Islet precursor cell (in vitro differentiated cells): Measurements from ENCODE around the gene SLC9A9.

Source experiments
- DNase-seq: peaks from one replicate; pipeline ENCODE4 v3.0.0-alpha.2; 2018

SLC9A9 gene

DNA sequence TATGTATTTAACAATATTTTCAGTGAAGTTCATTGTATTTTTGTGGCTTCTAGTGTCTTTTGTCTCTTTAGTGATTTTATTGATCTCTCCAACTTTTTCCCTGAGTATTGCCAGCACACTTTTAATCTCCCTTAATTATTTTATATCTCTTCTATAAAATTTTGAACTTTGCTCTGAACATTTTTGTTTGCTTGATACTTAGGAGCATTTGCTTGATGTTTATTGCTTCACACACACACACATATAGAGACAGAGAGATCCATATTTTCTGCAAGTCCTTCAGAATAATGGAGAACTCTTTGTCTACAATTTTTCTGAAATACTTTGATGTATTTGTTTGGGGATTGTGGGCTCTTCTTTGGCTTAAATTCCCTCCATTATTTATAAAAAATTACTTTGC, 213.8 kb downstream of the SLC9A9 start:
- no peak for DNase-seq

DNA sequence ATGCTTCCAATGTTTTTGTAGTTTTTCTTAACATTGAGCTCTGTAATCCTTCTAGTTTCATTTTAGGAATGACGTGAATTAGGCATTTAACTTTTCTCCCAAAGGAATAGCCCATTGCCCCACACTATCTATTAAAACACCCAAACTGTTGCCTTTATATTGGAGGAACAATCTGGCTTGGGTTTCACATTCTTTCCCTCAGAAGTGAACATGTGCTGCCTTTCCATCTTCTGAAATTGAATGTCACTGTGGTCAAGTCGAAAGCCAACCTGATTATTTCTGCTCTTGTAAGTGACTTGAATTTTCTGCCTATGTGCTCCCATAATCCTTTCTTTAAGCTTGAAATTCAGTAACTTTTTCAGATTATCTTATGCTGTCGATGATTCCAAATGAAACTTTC, 214.5 kb downstream of the SLC9A9 start:
- DNase-seq = no peak

DNA sequence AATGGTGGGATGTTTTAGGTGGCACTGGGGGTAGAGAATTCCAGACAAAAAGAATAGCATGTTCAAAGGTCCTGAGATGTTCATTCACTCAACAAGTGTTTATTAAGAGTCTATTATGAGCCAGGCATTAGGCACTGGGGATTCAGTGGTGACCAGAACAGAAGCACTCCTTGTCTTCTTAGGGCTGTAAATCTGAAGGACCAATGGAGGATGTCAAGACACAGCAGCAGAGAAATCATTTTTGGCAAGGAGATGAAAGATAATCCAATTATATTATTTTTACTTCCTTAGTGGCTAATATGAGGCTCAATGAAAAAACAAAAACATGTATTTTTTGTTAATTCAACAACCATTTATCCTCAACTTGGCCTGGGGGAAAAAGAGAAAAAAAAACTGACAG, 218.5 kb downstream of the SLC9A9 start:
- no peak for DNase-seq

DNA sequence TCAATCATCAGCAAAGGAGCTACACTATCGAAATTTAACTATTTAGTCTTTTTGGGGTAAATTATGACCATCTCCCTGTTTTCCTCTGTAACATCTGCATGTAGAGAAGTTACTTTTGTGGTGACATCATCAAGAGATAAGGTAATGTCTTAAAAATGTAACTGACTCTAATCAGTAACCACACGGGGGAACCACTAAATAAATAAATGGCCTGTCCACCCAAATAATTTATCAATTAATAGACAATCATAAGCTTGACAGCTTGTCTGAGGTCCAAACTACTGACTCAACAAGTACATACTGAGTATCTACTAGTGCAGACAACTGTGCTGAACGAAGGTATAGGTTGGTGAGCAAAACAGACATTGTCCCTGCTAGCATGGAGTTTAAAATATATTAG, 219.3 kb downstream of the SLC9A9 start:
- no peak for DNase-seq

DNA sequence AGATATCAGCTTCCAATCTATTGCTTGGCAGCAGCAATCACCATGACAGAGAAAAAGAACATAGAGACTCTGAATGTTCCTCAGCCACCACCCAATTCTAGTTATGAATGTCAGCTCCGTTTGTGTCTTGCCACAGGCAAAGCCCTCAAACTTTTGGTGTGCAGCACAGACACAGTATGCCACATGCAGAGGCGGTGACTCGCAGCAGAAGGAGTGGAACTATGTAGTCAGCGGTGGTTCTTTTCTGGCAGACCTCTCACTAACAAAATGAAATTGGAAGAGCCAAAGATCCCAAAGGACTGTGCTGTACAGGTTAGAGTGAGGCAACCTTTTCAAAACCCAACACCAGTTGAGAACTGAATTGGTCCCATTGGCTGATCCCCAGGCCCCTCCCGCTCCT, 220.9 kb downstream of the SLC9A9 start:
- no peak for DNase-seq

DNA sequence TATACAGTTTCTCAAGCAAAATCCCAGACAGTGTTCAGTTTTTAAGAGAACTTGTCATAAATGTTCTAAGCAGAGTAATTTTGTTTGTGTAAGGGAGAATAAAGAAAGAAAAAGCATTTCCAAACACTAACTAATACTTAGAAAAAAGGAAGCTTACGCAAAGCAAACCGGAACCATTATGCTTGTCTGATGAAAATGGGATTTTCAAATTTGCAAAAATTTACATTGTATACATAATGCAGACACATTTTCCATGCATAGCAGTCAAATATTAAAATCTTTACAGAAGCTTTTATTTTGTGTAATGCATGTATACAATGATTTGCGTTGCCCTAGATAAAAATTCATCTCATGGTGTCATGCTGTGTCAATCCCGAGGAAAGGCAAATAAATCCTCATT, 229.0 kb downstream of the SLC9A9 start:
- no peak for DNase-seq

DNA sequence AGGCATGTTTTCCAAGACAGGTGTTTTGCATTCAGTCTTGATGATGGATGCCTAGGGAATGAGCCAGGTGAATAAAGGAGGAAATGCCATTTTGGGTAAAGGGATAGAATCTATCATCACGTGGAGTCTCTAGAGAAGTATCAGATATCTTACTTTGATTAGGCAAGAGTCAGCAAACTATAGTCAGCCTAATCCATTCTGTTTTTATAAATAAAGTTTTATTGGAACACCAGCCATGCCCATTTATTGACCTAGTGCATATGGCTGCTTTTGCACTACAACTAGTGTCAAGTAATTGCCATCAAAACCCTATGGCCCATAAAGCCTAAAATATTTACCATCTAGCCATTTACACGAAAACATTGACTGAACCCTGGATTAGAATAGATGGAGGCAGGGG, 231.2 kb downstream of the SLC9A9 start:
- DNase-seq = no peak

DNA sequence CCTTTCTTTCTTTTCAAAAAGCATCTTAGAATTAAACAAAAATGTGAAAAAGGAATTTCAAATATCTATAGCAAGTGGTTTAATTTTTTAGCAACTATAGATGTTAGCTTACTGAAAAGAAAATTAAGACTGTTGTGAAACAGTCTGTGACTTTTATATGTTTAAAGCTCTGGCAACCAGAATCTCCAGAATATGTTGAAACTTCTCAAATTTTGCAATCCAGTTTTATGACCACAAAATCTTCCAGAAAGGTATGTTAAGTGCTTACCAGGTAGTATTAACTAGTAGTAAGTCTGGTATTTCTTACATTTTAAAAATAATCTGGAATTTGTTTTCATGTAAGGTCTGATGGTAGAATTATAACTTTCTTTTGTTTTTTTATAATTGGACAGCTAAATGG, 235.0 kb downstream of the SLC9A9 start:
- DNase-seq = no peak

DNA sequence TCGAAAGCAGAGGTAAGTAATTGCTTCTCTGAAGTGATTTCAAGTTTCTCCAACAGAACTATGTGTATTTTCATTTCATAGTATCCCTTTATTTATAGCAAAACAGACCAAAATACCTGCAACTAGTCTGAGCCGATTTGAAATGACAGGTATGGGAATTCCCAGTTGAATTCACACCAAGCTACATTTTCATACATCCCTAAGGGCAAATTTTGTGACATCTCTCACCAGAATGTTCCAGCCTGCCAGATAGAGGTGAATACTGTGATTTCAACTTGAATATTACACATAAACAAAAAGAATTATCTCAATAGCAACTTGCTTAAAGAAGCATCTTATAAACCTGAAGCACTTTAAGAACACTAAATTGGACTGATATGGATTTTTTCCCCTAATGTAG, 235.7 kb downstream of the SLC9A9 start:
- DNase-seq = no peak

DNA sequence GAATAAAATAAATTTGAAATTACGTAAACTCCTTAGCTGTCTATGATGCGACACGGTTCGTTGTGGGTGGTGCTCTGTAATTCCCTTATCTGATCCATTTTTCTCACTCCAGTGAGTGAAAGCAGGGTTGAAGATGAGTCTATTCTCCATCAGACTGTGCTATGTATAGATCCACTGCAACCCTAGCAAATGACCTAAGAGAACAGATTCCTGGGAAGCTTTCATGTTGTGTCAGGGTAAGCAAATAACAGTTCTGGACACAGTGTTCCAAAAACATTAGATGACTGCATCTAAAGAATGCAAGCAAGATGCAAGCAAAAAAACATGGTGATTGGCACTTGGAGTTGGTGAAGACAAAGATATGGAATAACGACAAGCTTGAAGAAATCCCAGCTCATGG, 239.3 kb downstream of the SLC9A9 start:
- no peak for DNase-seq

DNA sequence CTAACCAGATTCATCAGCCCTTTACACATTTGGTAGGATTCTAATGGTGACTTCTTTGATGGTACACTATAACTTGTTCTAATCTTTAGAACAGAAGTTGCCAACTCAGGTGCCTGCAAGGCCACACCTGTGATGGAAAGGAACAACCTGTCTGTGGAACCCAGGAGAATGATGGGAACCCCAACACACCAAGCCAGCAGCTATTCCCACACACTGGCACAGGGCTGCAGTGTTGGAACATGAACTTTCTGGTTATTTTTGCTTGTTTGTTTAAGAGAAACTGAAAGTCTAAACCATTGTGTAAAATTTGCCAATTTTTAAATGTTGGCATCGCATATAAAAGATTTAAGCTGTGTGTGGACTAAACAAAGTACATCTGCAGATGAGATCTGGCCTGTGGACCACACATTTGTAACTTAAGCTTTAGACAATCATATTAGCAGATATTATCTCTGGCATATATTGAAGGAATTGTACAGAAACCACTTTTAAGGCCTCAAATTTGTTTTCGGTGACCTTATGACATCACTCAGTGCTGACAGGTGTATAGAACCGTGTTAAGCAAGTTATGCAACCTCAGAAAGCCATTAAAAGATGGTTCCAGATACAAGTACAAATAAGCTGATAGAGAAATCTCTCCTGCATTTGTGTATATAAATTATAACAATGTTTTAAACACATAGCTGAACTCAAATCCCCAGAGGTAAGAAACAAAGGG, 242.9 kb downstream of the SLC9A9 start:
- DNase-seq = no peak

DNA sequence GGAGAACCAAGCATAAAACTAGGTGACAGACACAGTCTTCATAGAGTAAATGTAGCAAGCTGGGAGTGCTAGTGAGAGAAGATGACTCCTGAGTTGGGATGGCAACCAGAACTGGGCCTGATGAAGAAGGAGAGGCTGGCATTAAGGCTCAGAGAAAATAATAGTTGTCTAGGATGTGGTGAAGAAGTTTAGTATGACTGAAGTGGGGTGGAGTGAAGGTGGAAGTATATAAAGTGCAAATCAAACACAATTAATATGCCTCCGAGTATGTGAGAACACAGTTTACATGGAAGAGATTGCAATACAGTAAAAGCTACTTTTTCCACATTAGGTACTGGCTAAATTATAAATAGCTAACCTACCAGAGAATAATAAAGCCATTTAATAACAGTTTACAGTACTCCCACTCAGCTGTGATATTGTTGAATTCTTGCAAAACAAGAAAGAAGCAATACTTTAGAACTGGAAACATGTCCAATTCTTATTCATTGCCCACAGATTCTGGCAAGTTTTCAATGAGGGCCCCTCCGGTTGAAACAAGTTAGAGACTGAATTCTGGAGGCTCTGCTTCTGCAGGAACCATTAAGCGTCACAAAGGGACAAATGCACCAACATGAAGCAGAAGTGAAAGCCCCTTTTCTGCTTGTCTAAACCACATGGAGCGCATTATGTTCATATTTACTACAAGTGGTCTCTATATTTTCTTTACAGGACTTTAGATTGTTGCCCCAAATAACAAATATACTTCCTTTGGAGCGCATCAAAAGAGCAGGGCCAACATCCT, 243.7 kb downstream of the SLC9A9 start:
- no peak for DNase-seq

DNA sequence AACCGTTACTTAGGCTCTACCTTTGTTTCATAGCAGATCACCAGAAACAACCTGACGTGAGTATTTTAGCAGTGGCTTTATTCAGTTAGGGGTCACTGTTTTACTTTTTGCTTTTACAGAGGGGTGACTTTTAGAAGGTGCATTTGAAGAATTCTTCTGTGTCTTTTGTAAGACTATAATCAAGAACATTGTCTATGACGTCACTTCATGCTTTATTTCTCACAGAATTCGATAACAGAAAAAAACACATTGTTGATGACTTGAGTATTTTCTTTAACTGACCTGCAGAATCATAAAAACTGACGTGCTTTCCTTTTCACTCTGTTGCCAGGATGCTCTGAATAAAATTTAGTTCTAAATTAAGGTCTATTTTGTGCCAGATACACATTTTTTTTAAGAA, 244.5 kb downstream of the SLC9A9 start:
- DNase-seq = no peak

DNA sequence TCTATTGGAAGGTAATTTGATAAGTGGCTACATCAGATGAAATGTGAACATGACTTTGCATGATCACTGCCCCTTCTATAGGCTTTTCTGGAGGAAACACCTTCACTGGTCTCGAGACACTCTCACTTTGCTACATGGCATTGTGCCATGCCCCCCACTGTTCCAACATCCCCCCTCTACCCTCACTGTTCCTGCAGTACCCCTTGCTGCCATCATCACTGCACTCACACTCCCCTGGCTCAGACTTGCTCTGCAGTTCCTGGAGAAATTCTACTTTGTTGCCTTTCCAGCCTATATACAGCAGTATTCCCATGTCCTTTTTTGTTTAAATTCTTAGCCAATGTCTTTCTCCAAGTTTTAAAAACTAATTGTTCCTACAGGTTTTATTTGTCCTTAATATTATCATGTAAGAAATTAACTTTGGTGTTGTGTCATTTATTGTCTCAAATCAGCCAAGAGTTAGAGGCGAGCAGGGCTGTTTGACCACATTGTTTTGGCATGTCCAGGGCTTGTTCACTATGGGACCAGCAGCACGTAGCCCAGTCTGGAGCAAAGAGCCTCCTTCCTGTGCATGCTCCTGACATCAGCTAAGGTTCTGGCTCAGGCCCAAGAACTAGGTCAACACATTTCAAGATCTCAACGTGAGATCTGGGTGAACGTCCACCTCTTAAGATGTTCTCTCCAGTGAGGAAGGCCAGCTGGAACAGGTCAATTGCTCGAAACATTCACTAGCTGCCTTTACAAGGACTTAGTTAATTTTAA, 246.4 kb downstream of the SLC9A9 start:
- no peak for DNase-seq

DNA sequence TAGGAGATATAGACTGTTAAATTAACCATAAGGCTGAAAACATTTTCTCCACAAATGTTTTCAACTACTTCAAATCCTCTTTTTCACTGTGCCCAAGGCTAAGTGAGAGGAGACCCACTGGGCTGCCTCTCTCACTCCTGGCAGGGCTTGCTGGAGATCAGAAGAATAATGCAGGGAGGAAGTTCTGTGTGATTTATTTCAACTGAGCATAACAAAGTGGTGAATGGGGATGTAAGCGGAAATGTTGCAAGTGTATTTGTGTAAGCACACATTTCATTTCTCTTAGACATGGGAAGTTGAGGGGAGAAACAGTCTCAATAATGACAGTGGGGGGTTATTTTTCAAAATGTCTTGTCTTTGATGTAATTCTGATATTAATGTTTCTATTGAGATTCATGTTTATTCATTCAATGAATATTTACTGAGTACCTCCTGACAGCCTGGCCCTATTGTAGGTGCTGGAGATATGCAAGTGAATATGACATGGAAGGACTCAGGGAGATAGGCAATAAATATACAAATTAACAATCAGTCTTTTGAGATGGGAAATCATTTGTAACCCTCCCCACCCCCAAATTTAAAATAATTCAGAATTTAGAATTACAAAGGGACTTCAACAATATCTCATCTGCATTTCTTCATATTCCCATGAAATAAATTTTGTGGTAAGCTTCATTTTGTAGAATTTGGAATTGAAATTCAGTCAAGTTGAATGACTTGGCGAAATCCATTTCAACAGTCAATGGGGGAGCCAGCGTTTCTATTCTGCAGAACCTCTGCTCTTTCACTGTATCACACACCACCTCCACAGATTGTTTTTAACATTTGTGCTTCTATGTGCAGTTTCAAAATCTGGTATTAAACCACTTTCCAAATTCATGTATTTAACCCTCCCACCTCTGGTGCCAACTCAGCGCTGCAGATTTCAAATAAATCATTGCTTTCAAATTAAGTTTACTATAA, 247.2 kb downstream of the SLC9A9 start:
- no peak for DNase-seq

DNA sequence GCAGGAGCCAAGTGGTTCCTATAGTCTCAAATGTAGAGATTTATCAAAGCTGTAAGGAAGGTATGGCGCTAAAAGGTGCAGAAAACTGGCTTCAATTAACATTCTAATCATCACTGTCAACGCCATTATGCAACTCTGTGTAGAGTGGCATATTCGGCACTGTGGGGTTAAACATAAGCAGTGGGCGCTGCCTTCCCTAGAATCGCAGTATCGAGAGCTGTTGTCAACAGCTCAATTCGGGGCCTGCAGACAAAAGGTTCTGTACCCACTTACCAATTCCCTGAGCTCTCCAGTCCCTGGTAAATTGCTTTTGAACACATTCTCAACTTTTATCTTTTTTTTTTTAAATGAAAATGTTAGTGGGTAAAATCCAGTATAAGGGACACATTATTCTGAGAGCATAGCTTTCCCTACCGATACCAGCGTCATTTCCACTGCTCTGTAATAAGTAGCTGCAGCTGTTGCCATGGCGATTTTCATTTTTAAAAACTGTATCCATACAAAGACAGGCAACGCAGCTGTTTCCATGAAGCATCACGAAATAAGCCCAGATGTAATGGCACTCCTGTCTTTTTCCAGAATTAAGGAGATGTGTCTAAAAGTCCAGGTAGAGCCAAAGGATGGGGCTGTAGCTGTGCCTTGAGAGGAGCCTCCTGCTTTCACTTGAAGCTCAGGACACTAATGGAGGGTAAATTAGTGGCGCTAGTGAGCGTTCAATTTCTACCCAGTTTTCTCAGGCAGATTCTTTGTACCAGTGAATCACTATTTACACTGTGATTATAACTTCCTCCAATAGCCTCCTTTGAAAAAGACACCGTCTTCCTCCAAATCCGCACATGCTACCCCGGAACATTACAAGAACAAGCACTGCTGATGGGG, 250.3 kb downstream of the SLC9A9 start:
- no peak for DNase-seq

DNA sequence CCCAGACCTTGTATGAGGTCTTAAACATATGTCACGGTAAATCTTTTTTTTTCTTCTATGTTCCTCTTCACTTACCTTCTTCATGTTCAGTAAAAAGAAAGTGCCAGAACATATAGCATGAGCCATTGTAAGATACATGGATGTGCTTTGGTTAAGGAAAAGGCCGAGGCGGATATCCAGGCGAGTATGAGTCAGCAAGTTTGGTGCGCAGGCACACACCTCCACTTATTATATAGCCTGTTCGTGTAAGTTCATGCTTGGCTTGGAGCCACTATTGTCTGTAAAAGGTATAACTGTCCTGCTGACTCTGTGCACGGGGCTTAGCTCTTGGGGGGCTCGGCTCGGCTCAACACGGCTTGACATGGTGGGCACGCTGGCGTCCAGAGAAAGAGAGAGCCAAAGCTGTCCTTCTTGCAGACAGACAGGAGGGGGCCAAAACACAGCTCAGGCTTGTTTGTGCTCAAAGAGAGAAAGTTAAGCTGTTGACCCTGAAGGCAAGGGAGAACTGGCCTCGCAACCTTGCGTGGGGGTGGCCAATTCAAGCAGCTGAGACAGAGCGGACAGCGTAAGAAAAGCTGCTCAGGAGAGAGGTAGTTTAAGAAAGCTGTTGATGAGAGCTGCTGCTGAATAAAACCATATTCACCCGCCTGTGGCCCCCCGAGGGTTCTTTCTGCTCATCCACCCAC, 251.2 kb downstream of the SLC9A9 start:
- DNase-seq = peak; percentile 72

DNA sequence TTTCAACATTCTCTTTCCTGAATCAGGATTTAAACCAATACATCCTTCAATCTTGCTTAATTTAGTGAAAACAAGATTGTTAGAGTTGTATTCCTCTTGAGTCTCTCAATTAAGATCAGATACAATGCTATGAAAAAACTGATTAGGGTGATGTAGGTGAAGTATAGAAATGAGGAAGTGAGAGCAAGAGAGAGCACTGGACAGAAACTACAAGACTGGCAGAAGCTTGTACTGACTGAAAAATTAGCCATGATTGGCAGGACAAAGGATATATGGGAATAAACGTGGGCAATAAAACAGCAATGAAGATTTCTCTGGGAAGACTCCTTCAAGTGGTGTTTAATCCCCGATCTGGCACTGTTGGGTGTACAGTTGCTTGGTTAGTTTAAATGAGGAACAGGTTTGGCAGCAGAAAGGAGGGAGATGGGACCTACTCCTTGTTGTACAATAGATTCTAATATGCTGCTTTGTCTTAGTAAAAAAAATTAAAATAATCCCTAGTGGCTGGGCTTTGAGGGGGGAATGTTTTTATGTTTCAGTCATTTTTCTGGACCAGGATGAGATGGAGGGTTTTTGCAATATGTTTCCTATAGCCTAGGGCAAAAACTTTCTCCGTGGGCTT, 252.7 kb downstream of the SLC9A9 start:
- no peak for DNase-seq

DNA sequence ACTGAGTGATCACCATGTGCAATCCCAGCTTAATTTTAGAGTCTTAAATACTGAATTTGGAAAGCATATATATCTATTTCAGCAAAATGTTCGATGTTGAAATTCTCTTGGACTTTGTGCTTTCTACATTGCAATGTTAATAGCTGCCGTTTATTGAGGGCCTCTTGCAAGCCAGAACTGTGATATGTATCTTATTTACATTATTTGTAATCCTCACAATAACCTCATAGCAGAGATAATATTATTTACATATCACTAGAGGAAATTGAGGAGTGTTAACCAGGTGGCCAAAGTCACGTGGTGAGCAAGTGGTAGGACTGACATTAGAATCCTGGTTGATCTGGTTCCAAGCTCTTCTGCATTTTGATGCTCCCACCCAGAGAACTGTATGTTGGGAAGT, 254.1 kb downstream of the SLC9A9 start:
- no peak for DNase-seq

DNA sequence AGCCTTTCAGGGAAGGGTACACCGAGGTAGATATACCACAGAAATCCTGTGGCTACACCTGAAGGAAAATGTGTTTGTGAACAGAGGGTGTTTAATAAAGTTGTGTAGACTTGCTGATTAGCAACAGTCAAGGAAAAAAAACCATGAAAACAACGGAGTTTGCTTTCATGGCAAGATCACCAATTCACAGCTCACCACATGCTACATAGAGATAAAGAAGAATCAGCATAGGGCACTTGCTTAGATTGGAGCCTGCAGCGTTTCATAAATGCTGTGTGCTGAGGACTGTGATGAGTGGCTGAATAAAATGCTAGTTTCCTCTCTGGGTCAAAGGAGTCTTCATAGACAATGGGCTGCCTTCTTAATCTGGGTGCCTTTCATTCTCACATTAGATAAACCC, 257.6 kb downstream of the SLC9A9 start:
- DNase-seq = no peak

DNA sequence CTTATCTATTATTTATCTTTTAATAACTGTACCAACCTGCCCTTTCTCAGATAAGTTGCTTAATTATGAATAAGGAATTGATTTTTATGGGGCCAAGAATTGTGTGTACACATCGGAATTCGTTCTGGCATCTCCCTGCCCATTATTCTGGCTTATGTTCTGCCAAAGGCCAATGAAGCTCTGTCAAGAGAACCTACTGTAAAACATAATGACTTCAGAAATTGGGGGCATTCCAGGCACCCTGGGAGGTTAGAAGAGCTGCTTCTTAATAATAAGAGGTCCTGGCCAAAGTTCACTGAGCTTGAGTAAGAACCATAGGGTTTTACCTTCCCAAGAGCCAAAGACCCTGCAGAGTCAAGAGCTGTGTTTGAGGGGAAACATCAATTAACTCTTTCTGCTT, 261.7 kb downstream of the SLC9A9 start:
- no peak for DNase-seq
